SK-N-MC (cell line): ENCODE results near the gene FHL3.
"Not testable (repeated sequence)": the region's sequence is repeated elsewhere in the genome, so short reads cannot be mapped to it uniquely, and the experiment has no call there.

Source experiments
- DNase-seq: peaks from one replicate; pipeline ENCODE4 v3.0.0-alpha.2; 2011; ENCODE audit warnings: low read depth, low spot score
- H3K27ac ChIP-seq: fragments of 200-600 bp; sonication (generic); 2 replicates; pipeline ENCODE4 v1.5.1; 2016; ENCODE audit warnings: mixed run types
- H3K36me3 ChIP-seq: fragments of 200-600 bp; sonication (generic); 2 replicates; pipeline ENCODE4 v1.6.1; 2017; ENCODE audit warnings: antibody characterized with exemption, low read length, mixed read lengths; ENCODE audit not compliant: insufficient read depth
- H3K4me3 ChIP-seq: fragments of 200-600 bp; sonication (generic); 2 replicates; pipeline ENCODE4 v1.5.1; 2016
- H3K9ac ChIP-seq: fragments of 200-600 bp; sonication (generic); 2 replicates; pipeline ENCODE4 v1.8.0; 2017; ENCODE audit warnings: mixed run types, mixed read lengths; ENCODE audit not compliant: insufficient read length
- H3K9me3 ChIP-seq: fragments of 200-600 bp; sonication (generic); 2 replicates; pipeline ENCODE4 v1.6.1; 2017; ENCODE audit warnings: low read depth, mild to moderate bottlenecking, antibody characterized with exemption, low read length, moderate library complexity, mixed read lengths
- EZH2 ChIP-seq: fragments of 200-600 bp; sonication (generic); IDR thresholded peaks from one replicate; pipeline ENCODE4 v1.6.1; 2017; ENCODE audit warnings: antibody characterized with exemption
- FOXP2 ChIP-seq: optimal IDR thresholded peaks from 2 replicates; pipeline ENCODE3; 2011; ENCODE audit warnings: mild to moderate bottlenecking, moderate library complexity; ENCODE audit not compliant: insufficient read depth; ENCODE audit errors: extremely low read length, control extremely low read depth
- POLR2AphosphoS5 ChIP-seq: IDR thresholded peaks from 2 replicates; pipeline ENCODE4 v1.6.1; 2012; ENCODE audit warnings: mild to moderate bottlenecking, low read depth, low read length, borderline replicate concordance

FHL3 gene

GRCh38 chr1:37994886-37995566 is 10.3 kb downstream of the FHL3 start:
- Histone ChIP-seq H3K9ac (peak overlapping the region; percentile 87), H3K27ac (peak overlapping the region; percentile 96), H3K36me3 (peaks cover 26% of the 10 kb centered on the region), H3K4me3 (peak overlapping the region; percentile 83), H3K9me3 (no peaks in the 10 kb centered on the region)
- no peak for DNase-seq
- TF ChIP-seq EZH2 = no peak
- TF ChIP-seq POLR2AphosphoS5 = no peak
- TF ChIP-seq FOXP2 = no peak

GRCh38 chr1:37989361-37989930 is 15.9 kb downstream of the FHL3 start:
- 0 out of 2 replicates have a peak overlapping the region, but pooled peaks have one; percentile 45 for H3K27ac ChIP-seq
- TF ChIP-seq POLR2AphosphoS5 (no peak), FOXP2 (no peak), EZH2 (no peak)
- peak overlapping the region; percentile 82 for H3K4me3 ChIP-seq
- no peaks in the 10 kb centered on the region for H3K9me3 ChIP-seq
- DNase-seq = no peak
- peaks cover 39% of the 10 kb centered on the region for H3K36me3 ChIP-seq
- peak overlapping the region; percentile 87 for H3K9ac ChIP-seq

- no peak for TF ChIP-seq EZH2
- peaks cover 50% of the 10 kb centered on the region for H3K36me3 ChIP-seq
- DNase-seq = no peak
- H3K9me3 ChIP-seq = no peaks in the 10 kb centered on the region
- H3K4me3 ChIP-seq = no peak overlapping the region
- H3K9ac ChIP-seq = no peak overlapping the region
- H3K27ac ChIP-seq = no peak overlapping the region
Measured at GRCh38 chr1:37987679-37988078, 17.6 kb downstream of the FHL3 start.

GRCh38 chr1:37983546-37983945 is 21.8 kb downstream of the FHL3 start:
- H3K4me3 ChIP-seq = no peak overlapping the region
- no peak overlapping the region for H3K9ac ChIP-seq
- peaks cover 89% of the 10 kb centered on the region for H3K36me3 ChIP-seq
- DNase-seq = no peak
- TF ChIP-seq POLR2AphosphoS5 = no peak
- no peak for TF ChIP-seq FOXP2
- TF ChIP-seq EZH2 = no peak
- no peak overlapping the region for H3K27ac ChIP-seq
- H3K9me3 ChIP-seq = no peaks in the 10 kb centered on the region

- H3K27ac ChIP-seq = no peak overlapping the region
- H3K9ac ChIP-seq = no peak overlapping the region
- no peaks in the 10 kb centered on the region for H3K9me3 ChIP-seq
- DNase-seq = no peak
- H3K36me3 ChIP-seq = peaks cover 86% of the 10 kb centered on the region
- H3K4me3 ChIP-seq = no peak overlapping the region
- TF ChIP-seq FOXP2 (no peak), EZH2 (no peak), POLR2AphosphoS5 (no peak)
Measured at GRCh38 chr1:37978541-37978940, 26.8 kb downstream of the FHL3 start.

GRCh38 chr1:37975083-37975482 is 30.2 kb downstream of the FHL3 start:
- not testable (repeated sequence) for H3K27ac ChIP-seq, H3K9ac ChIP-seq, H3K4me3 ChIP-seq, DNase-seq, H3K9me3 ChIP-seq
- H3K36me3 ChIP-seq = peaks cover 72% of the 10 kb centered on the region

GRCh38 chr1:37974567-37974966 is 30.7 kb downstream of the FHL3 start:
- no peak for DNase-seq
- Histone ChIP-seq H3K9ac (no peak overlapping the region), H3K27ac (no peak overlapping the region), H3K36me3 (peaks cover 70% of the 10 kb centered on the region), H3K9me3 (no peaks in the 10 kb centered on the region), H3K4me3 (no peak overlapping the region)
- TF ChIP-seq EZH2 (no peak), POLR2AphosphoS5 (no peak), FOXP2 (no peak)

- DNase-seq, H3K9me3 ChIP-seq, H3K9ac ChIP-seq, H3K4me3 ChIP-seq, H3K27ac ChIP-seq: not testable (repeated sequence)
- H3K36me3 ChIP-seq = peaks cover 70% of the 10 kb centered on the region
Measured at GRCh38 chr1:37973684-37974083, 31.6 kb downstream of the FHL3 start.

- DNase-seq = no peak
- Histone ChIP-seq H3K27ac (no peak overlapping the region), H3K4me3 (no peak overlapping the region), H3K9ac (no peak overlapping the region), H3K9me3 (no peaks in the 10 kb centered on the region), H3K36me3 (peaks cover 56% of the 10 kb centered on the region)
- TF ChIP-seq POLR2AphosphoS5 (no peak), FOXP2 (no peak), EZH2 (no peak)
Measured at GRCh38 chr1:37965301-37965700, 40.0 kb downstream of the FHL3 start.

GRCh38 chr1:37964106-37964505 is 41.2 kb downstream of the FHL3 start:
- H3K27ac ChIP-seq, DNase-seq, H3K9me3 ChIP-seq, H3K4me3 ChIP-seq, H3K9ac ChIP-seq: not testable (repeated sequence)
- peaks cover 59% of the 10 kb centered on the region for H3K36me3 ChIP-seq
